Activated B cell treated with CpG ODN at 0.5 μM for 24 hours (primary cell): Measurements from ENCODE around the gene MOCS3. TPM values are rescaled to one million over a fixed set of nuclear protein-coding genes. Genes with fewer than 3 reads are reported as not detected.

Experiments
- ATAC-seq: fragments of 200-7000 bp; cut with Tn5 transposase; one replicate; pipeline ENCODE4 v1.10.0; 2021; ENCODE audit warnings: low read depth, mild to moderate bottlenecking, moderate library complexity
- CTCF ChIA-PET: fragments of 350-600 bp; sonication (Branson Sonifier 250); formaldehyde crosslinking; loops from one replicate; lab custom pipeline; 2021; ENCODE audit warnings: antibody characterized with exemption; lab: Charles Lee
- POLR2A ChIA-PET: fragments of 350-600 bp; sonication (Branson Sonifier 250); formaldehyde crosslinking; loops from one replicate; lab custom pipeline; 2021; ENCODE audit warnings: antibody characterized with exemption; lab: Charles Lee
- DNase-seq: peaks from one replicate; pipeline ENCODE4 v3.0.0; 2022
- H3K27ac Mint-ChIP-seq: one replicate; pipeline ENCODE4 v1.8.0; 2020; ENCODE audit warnings: mixed read lengths
- H3K27me3 Mint-ChIP-seq: one replicate; pipeline ENCODE4 v1.8.0; 2021; ENCODE audit warnings: mixed read lengths
- H3K36me3 Mint-ChIP-seq: one replicate; pipeline ENCODE4 v1.8.0; 2021; ENCODE audit warnings: low read depth, mixed read lengths
- H3K4me1 Mint-ChIP-seq: one replicate; pipeline ENCODE4 v1.8.0; 2021; ENCODE audit warnings: mixed read lengths
- H3K4me3 Mint-ChIP-seq: one replicate; pipeline ENCODE4 v1.8.0; 2020; ENCODE audit warnings: mild to moderate bottlenecking, mixed read lengths
- H3K9me3 Mint-ChIP-seq: one replicate; pipeline ENCODE4 v1.8.0; 2020; ENCODE audit warnings: mixed read lengths
- CTCF ChIP-seq: fragments of 200-600 bp; IDR thresholded peaks from one replicate; pipeline ENCODE4 v1.8.0; 2022; ENCODE audit warnings: antibody characterized with exemption, mild to moderate bottlenecking
- intact Hi-C: fragments of 100-400 bp; cut with micrococcal nuclease; formaldehyde crosslinking; loops from one replicate; pipeline ENCODE4 v1.15.1; 2024
- total RNA-seq: library from RNA; stranded (reverse); gene quantifications from 2 replicates; pipeline ENCODE4 v1.2.3, GENCODE V29; 2022

MOCS3 gene
- total RNA-seq, 1 donor from 2014 or later: 8.1 TPM

GRCh38 chr20:50992733-50993457, 34.3 kb downstream of the MOCS3 start:
- no peak for DNase-seq
- no peak overlapping the region for H3K27ac Mint-ChIP-seq
- POLR2A ChIA-PET: no interaction called here
- H3K4me3 Mint-ChIP-seq: no peak overlapping the region
- H3K36me3 Mint-ChIP-seq: no peaks in the 10 kb centered on the region
- no peaks in the 10 kb centered on the region for H3K9me3 Mint-ChIP-seq
- intact Hi-C loops: no loop called here
- H3K4me1 Mint-ChIP-seq: peaks cover 15% of the 10 kb centered on the region
- CTCF ChIA-PET: interaction anchor here (0.7 to 2.5 kb wide), 6 partner anchors 9 to 602 kb away, joined by 3 to 9 read pairs (median 6); partner anchors contain the start of gene BCAS4
- ATAC-seq: peak; percentile 58
- H3K27me3 Mint-ChIP-seq: peaks cover 4% of the 10 kb centered on the region
- TF ChIP-seq CTCF: no peak

GRCh38 chr20:50993876-50994275, 35.3 kb downstream of the MOCS3 start:
- ATAC-seq (no peak), DNase-seq (no peak)
- H3K4me3 Mint-ChIP-seq: no peak overlapping the region
- H3K4me1 Mint-ChIP-seq: peaks cover 15% of the 10 kb centered on the region
- no peaks in the 10 kb centered on the region for H3K36me3 Mint-ChIP-seq
- intact Hi-C loops: no loop called here
- CTCF ChIA-PET: interaction anchor here (0.8 kb wide), 1 partner anchor 1035 kb away, joined by 3 read pairs; no protein-coding TSS in a partner anchor
- H3K9me3 Mint-ChIP-seq: no peaks in the 10 kb centered on the region
- no peak for TF ChIP-seq CTCF
- H3K27me3 Mint-ChIP-seq: peaks cover 6% of the 10 kb centered on the region
- no peak overlapping the region for H3K27ac Mint-ChIP-seq
- POLR2A ChIA-PET: no interaction called here

- H3K36me3 Mint-ChIP-seq: no peaks in the 10 kb centered on the region
- H3K9me3 Mint-ChIP-seq: no peaks in the 10 kb centered on the region
- H3K4me1 Mint-ChIP-seq: peaks cover 15% of the 10 kb centered on the region
- no peak overlapping the region for H3K4me3 Mint-ChIP-seq
- no peak for DNase-seq
- TF ChIP-seq CTCF: no peak
- intact Hi-C loops: no loop called here
- H3K27me3 Mint-ChIP-seq: peaks cover 11% of the 10 kb centered on the region
- ChIA-PET POLR2A (no interaction called here), CTCF (no interaction called here)
- ATAC-seq: no peak
- H3K27ac Mint-ChIP-seq: no peak overlapping the region
These were observed 36.9 kb downstream of the MOCS3 start for GRCh38 chr20:50995506-50995905.

GRCh38 chr20:50996901-50997865, 38.6 kb downstream of the MOCS3 start:
- Mint-ChIP-seq H3K4me1 (peaks cover 10% of the 10 kb centered on the region), H3K27ac (no peak overlapping the region), H3K36me3 (no peaks in the 10 kb centered on the region), H3K4me3 (no peak overlapping the region), H3K27me3 (peaks cover 18% of the 10 kb centered on the region), H3K9me3 (no peaks in the 10 kb centered on the region)
- DNase-seq (no peak), ATAC-seq (no peak)
- POLR2A ChIA-PET: no interaction called here
- CTCF ChIA-PET: no interaction called here
- intact Hi-C loops: no loop called here
- TF ChIP-seq CTCF: no peak

GRCh38 chr20:50999355-50999754, 40.7 kb downstream of the MOCS3 start:
- CTCF ChIA-PET: interaction anchor here (1.0 kb wide), 1 partner anchor 298 kb away, joined by 3 read pairs; no protein-coding TSS in a partner anchor
- intact Hi-C loops: no loop called here
- POLR2A ChIA-PET: interaction anchor here (0.6 kb wide), 1 partner anchor 1126 kb away, joined by 3 read pairs; no protein-coding TSS in a partner anchor

More at GRCh38 chr20:50999355-50999754, 40.7 kb downstream of the MOCS3 start:
- H3K4me1 Mint-ChIP-seq: no peaks in the 10 kb centered on the region
- H3K36me3 Mint-ChIP-seq: peaks cover 4% of the 10 kb centered on the region
- no peak overlapping the region for H3K4me3 Mint-ChIP-seq
- H3K27ac Mint-ChIP-seq: no peak overlapping the region
- H3K9me3 Mint-ChIP-seq: no peaks in the 10 kb centered on the region
- ATAC-seq (no peak), DNase-seq (no peak)
- H3K27me3 Mint-ChIP-seq: peaks cover 23% of the 10 kb centered on the region
- no peak for TF ChIP-seq CTCF
